Prostate gland (tissue), 2 donors: ENCODE data around the gene CHTF18.

Experiments
- CTCF ChIP-seq, 4 experiments: fragments of 200-600 bp in 2 of 4; fragments of 450-650 bp in 2 of 4; sonication (generic) in 2 of 4; IDR thresholded peaks; 1 replicate in 3 of 4; 2 replicates in 1 of 4; pipeline ENCODE4 v1.5.1; 2016 to 2019; ENCODE audit warnings: antibody characterized with exemption in 4 of 4, mild to moderate bottlenecking in 2 of 4, moderate library complexity in 2 of 4
- POLR2A ChIP-seq: fragments of 450-650 bp; IDR thresholded peaks from one replicate; pipeline ENCODE4 v1.6.1; 2016; ENCODE audit warnings: antibody characterized with exemption, mild to moderate bottlenecking
- POLR2AphosphoS5 ChIP-seq: sonication (generic); formaldehyde crosslinking; IDR thresholded peaks from one replicate; pipeline ENCODE4 v1.6.1; 2017; ENCODE audit warnings: antibody characterized with exemption

GRCh38 chr16:751152-752006 lies 37.0 kb upstream of the CHTF18 start:
- no peak for TF ChIP-seq POLR2A
- TF ChIP-seq CTCF (IDR thresholded peaks at IDR 0.05), result no peak
- TF ChIP-seq POLR2AphosphoS5, result no peak
